K562 (cell line): ENCODE data around the gene PHEX. TPM values are rescaled to one million over a fixed set of nuclear protein-coding genes. Genes with fewer than 3 reads are reported as not detected.
A peak's percentile ranks its signal among the peaks of the same experiment; 100 is the strongest.

Experiments used
- ATAC-seq: fragments of 200-7000 bp; cut with Tn5 transposase; 3 replicates; pipeline ENCODE4 v1.9.1; 2020; ENCODE audit warnings: moderate library complexity
- BruUV-seq: library from RNA; stranded (reverse); fragments of 400-500 nt; replicated peaks from 2 replicates; lab custom pipeline; 2021; lab: Mats Ljungman, UMichigan
- CTCF ChIA-PET: fragments of 300-600 bp; formaldehyde crosslinking; extraction: SDS; loops from one replicate; lab custom pipeline; 2021; ENCODE audit warnings: low intra/inter-chr PET ratio; lab: Yijun Ruan, JAX
- POLR2A ChIA-PET: fragments of 300-600, 350-650 bp; sonication (Branson Sonifier 250); formaldehyde crosslinking; extraction: SDS; loops from one replicate; lab custom pipeline; 2021; ENCODE audit warnings: antibody characterized with exemption, inconsistent platforms; lab: Yijun Ruan, JAX
- DNase-seq, 4 experiments: peaks; one replicate each; pipeline versions ENCODE4 v3.0.0 to v3.0.0-alpha.2; 2011 to 2018; ENCODE audit warnings: low spot score in 3 of 4, mixed read lengths in 3 of 4; ENCODE audit errors: extremely low read depth in 1 of 4
- FAIRE-seq: peaks from 2 replicates; lab custom pipeline; 2011; peaks lifted over from hg19 to GRCh38; lab: Jason Lieb, UNC
- H2AFZ ChIP-seq: 2 replicates; pipeline ENCODE4 v1.6.0; 2011; ENCODE audit warnings: low read depth, low read length, control low read depth, inconsistent platforms
- H3K27ac ChIP-seq: fragments of 200-600 bp; 3 replicates; pipeline ENCODE4 v1.8.0; 2011; ENCODE audit warnings: low read depth, mild to moderate bottlenecking, control low read depth, inconsistent platforms, low read length, moderate library complexity, mixed read lengths; ENCODE audit errors: extremely low read depth
- H3K27me3 ChIP-seq, 2 experiments: fragments of 300-600 bp in 1 of 2; 2 replicates in 1 of 2; 3 replicates in 1 of 2; pipeline versions ENCODE4 v1.6.0 to v1.8.0; 2011; ENCODE audit warnings: inconsistent platforms in 2 of 2, low read length in 2 of 2, mild to moderate bottlenecking in 1 of 2, mixed read lengths in 1 of 2, moderate library complexity in 1 of 2; ENCODE audit not compliant: control insufficient read depth in 2 of 2, insufficient read depth in 2 of 2
- H3K36me3 ChIP-seq: fragments of 300-600 bp; 3 replicates; pipeline ENCODE4 v1.8.0; 2011; ENCODE audit warnings: mild to moderate bottlenecking, low read length, inconsistent platforms; ENCODE audit not compliant: control insufficient read depth, insufficient read depth
- H3K4me1 ChIP-seq, 2 experiments: fragments of 200-600 bp in 1 of 2; replicated peaks in 1 of 2; 2 replicates in 1 of 2; 3 replicates in 1 of 2; pipeline versions ENCODE4 v1.5.1 to v1.8.0; 2011; ENCODE audit warnings: inconsistent platforms in 2 of 2, low read length in 2 of 2, mild to moderate bottlenecking in 1 of 2, mixed read lengths in 1 of 2, moderate library complexity in 1 of 2; ENCODE audit not compliant: control insufficient read depth in 2 of 2, insufficient read depth in 2 of 2
- H3K4me2 ChIP-seq: 2 replicates; pipeline ENCODE4 v1.6.1; 2011; ENCODE audit warnings: low read length, control low read depth, inconsistent platforms, mixed read lengths; ENCODE audit not compliant: insufficient read depth
- H3K4me3 ChIP-seq: fragments of 200-600 bp; sonication (generic), shearing (Covaris generic); 2 replicates; pipeline ENCODE4 v1.5.1; 2016; ENCODE audit warnings: control low read depth, inconsistent platforms
- H3K79me2 ChIP-seq: fragments of 200-600 bp; 3 replicates; pipeline ENCODE4 v1.8.0; 2011; ENCODE audit warnings: low read length, inconsistent platforms; ENCODE audit not compliant: control insufficient read depth, insufficient read depth
- H3K9ac ChIP-seq, 2 experiments: 2 replicates each; pipeline versions ENCODE4 v1.6.0 to v1.6.1; 2011; ENCODE audit warnings: low read depth in 2 of 2, low read length in 2 of 2, control low read depth in 1 of 2, inconsistent platforms in 1 of 2, mild to moderate bottlenecking in 1 of 2, mixed read lengths in 1 of 2; ENCODE audit not compliant: insufficient read depth in 1 of 2
- H3K9me1 ChIP-seq: one replicate; pipeline ENCODE4 v1.6.0; 2011; ENCODE audit warnings: inconsistent platforms, mild to moderate bottlenecking, low read length, moderate library complexity; ENCODE audit not compliant: control insufficient read depth, insufficient read depth
- H3K9me3 ChIP-seq: replicated peaks from 2 replicates; pipeline ENCODE4 v1.5.1; 2011; ENCODE audit warnings: low read depth, low read length, inconsistent platforms; ENCODE audit not compliant: control insufficient read depth, insufficient read depth
- H4K20me1 ChIP-seq: replicated peaks from 2 replicates; pipeline ENCODE4 v1.6.1; 2011; ENCODE audit warnings: low read length, inconsistent platforms, mixed read lengths; ENCODE audit not compliant: control insufficient read depth, insufficient read depth
- C11orf30 ChIP-seq: fragments of 450-650 bp; IDR thresholded peaks from 2 replicates; pipeline ENCODE4 v1.6.1; 2016; ENCODE audit warnings: low read depth, mild to moderate bottlenecking
- FOXP4 ChIP-seq: sonication (generic); formaldehyde crosslinking; IDR thresholded peaks from 2 replicates; pipeline ENCODE4 v1.8.0; 2022; ENCODE audit warnings: mild to moderate bottlenecking, missing genetic modification reagents, borderline replicate concordance
- MAFG ChIP-seq: fragments of 450-650 bp; conservative IDR thresholded peaks from 2 replicates; pipeline ENCODE4 v1.6.1; 2016; ENCODE audit warnings: missing genetic modification characterization, missing compliant biosample characterization
- MTA2 ChIP-seq: fragments of 450-650 bp; IDR thresholded peaks from 2 replicates; pipeline ENCODE4 v1.6.1; 2016; ENCODE audit warnings: low read depth
- MTA3 ChIP-seq: fragments of 450-650 bp; formaldehyde crosslinking; IDR thresholded peaks from 2 replicates; pipeline ENCODE4 v1.6.1; 2017; ENCODE audit warnings: mild to moderate bottlenecking, borderline replicate concordance
- NFE2 ChIP-seq: IDR thresholded peaks from 2 replicates; pipeline ENCODE4 v1.6.1; 2014; ENCODE audit warnings: antibody characterized with exemption, low read depth
- RBBP5 ChIP-seq: fragments of 200-600 bp; sonication (generic); IDR thresholded peaks from 2 replicates; pipeline ENCODE4 v1.6.1; 2012; ENCODE audit warnings: borderline replicate concordance, mild to moderate bottlenecking, low read length, control low read depth, inconsistent platforms; ENCODE audit not compliant: insufficient read depth, poor library complexity, severe bottlenecking
- SIN3A ChIP-seq, 2 experiments: fragments of 150-350 bp in 1 of 2; IDR thresholded peaks; 2 replicates each; pipeline ENCODE4 v1.6.1; 2011 to 2016; ENCODE audit warnings: borderline replicate concordance in 2 of 2, low read depth in 2 of 2, low read length in 2 of 2, mild to moderate bottlenecking in 2 of 2, moderate library complexity in 2 of 2; ENCODE audit not compliant: control insufficient read depth in 1 of 2
- SPI1 ChIP-seq: IDR thresholded peaks from 2 replicates; pipeline ENCODE4 v1.6.1; 2011; ENCODE audit warnings: low read depth, low read length, control low read depth, borderline replicate concordance
- TARDBP ChIP-seq: fragments of 450-650 bp; IDR thresholded peaks from 2 replicates; pipeline ENCODE4 v1.6.1; 2016
- TSHZ1 ChIP-seq: fragments of 250-450 bp; sonication (Bioruptor Pico); IDR thresholded peaks from 2 replicates; pipeline ENCODE4 v1.4.0; 2020; ENCODE audit warnings: mild to moderate bottlenecking, moderate library complexity
- ZNF212 ChIP-seq: fragments of 450-650 bp; formaldehyde crosslinking; IDR thresholded peaks from 2 replicates; pipeline ENCODE4 v1.4.0; 2020; ENCODE audit warnings: mild to moderate bottlenecking
- ZNF316 ChIP-seq: fragments of 450-650 bp; IDR thresholded peaks from 2 replicates; pipeline ENCODE4 v1.6.1; 2016
- ZNF655 ChIP-seq: fragments of 250-450 bp; sonication (Bioruptor Pico); IDR thresholded peaks from 2 replicates; pipeline ENCODE4 v1.5.0; 2021
- WGBS: fragments of 100-300 bp; shearing (Covaris generic); methylation state at CpG from one replicate; pipeline ENCODE4 v1.1.6; 2016; ENCODE audit warnings: low coverage, mixed read lengths; ENCODE audit not compliant: insufficient coverage; ENCODE audit errors: missing lambda C conversion rate; 5-methylcytosine and 5-hydroxymethylcytosine counted together
- in situ Hi-C: fragments of 300-500 bp; cut with MboI; formaldehyde crosslinking; loops from 4 replicates; pipeline ENCODE4 v1.15.0; 2018; ENCODE audit warnings: inconsistent platforms, mixed read lengths
- intact Hi-C: fragments of 100-400 bp; cut with micrococcal nuclease; formaldehyde crosslinking; loops from 2 replicates; pipeline ENCODE4 v1.14.2; 2022
- polyA plus RNA-seq, 8 experiments: library from polyadenylated mRNA; depleted of rRNA in 4 of 8; stranded (reverse) in 5 of 8; unstranded in 3 of 8; fragments of >200 nt; fragmentation: Nextera tagmentation in 2 of 8; fragmentation: Illumina TruSeq in 1 of 8; extraction: Ambion mirVana in 2 of 8; extraction: Trizol in 1 of 8; gene quantifications; 2 replicates each; pipeline versions ENCODE4 v1.2.1 to v1.2.3, GENCODE V29; 2011 to 2014; ENCODE audit warnings: inconsistent platforms in 1 of 8, missing spikeins in 1 of 8
- total RNA-seq, 7 experiments: library from RNA; depleted of rRNA in 6 of 7; stranded (reverse); fragments of >200 nt in 6 of 7; fragmentation: Illumina TruSeq in 2 of 7; extraction: Trizol in 2 of 7; gene quantifications; 2 replicates each; pipeline versions ENCODE4 v1.2.1 to v1.2.3, GENCODE V29; 2011 to 2021; ENCODE audit warnings: low replicate concordance in 1 of 7

Gene PHEX
- total and polyA plus RNA-seq, 9 of the 15 experiments (the other 6 are each of a cell fraction or from before 2014, with no cell fraction given): 0.01 to 0.11 (median 0.04) TPM; not detected in 6

- TF ChIP-seq ZNF655 (CRISPR knock-in tag) (no peak), RBBP5 (no peak), ZNF212 (no peak), MTA2 (no peak)
Observed at GRCh38 chrX:22053481-22053880, 21.4 kb downstream of the PHEX start (continued).

- in situ Hi-C loops (no loop called here), intact Hi-C loops (no loop called here)
- Histone ChIP-seq H3K36me3 (no peaks in the 10 kb centered on the region), H3K79me2 (no peaks in the 10 kb centered on the region), H3K4me3 (no peak overlapping the region), H3K9me1 (no peaks in the 10 kb centered on the region), H3K4me2 (no peak overlapping the region), H3K9ac (no peak overlapping the region), H3K27me3 (peaks cover 0 to 4% of the 10 kb centered on the region in 2 experiments; a peak in 1 of 5 replicates), H3K4me1 (no peaks in the 10 kb centered on the region), H3K9me3 (no peaks in the 10 kb centered on the region), H3K27ac (no peak overlapping the region), H2AFZ (no peak overlapping the region), H4K20me1 (no peaks in the 10 kb centered on the region)
- FAIRE-seq (no peak), DNase-seq (no peak), ATAC-seq (no peak)
- POLR2A ChIA-PET: no interaction called here
- CTCF ChIA-PET: no interaction called here
- 17% methylated on average over 2 of the region's 2 CpGs for WGBS
- BruUV-seq: no TSS peak
- TF ChIP-seq SIN3A (IDR thresholded peaks at IDR 0.05; ENCODE audit: borderline replicate concordance in 2 of 2, control insufficient read depth in 1 of 2, low read depth in 2 of 2, low read length in 2 of 2) (no peak), MTA3 (no peak), FOXP4 (no peak), NFE2 (0 out of 2 replicates have a peak, but pooled peaks have one; percentile 16), ZNF316 (peak; percentile 59), MAFG (tag) (0 out of 2 replicates have a peak, but pooled peaks have one; percentile 25), TARDBP (no peak), SPI1 (no peak), C11orf30 (peak; percentile 38; the same call in 1 of the 2 replicates), TSHZ1 (CRISPR knock-in tag) (no peak)
Observed at GRCh38 chrX:22056235-22056634, 24.1 kb downstream of the PHEX start.
